ENCODE results near the gene LRP10.
"Not testable (repeated sequence)": the region's sequence is repeated elsewhere in the genome, so short reads cannot be mapped to it uniquely, and the experiment has no call there.

The LRP10 gene

DNA sequence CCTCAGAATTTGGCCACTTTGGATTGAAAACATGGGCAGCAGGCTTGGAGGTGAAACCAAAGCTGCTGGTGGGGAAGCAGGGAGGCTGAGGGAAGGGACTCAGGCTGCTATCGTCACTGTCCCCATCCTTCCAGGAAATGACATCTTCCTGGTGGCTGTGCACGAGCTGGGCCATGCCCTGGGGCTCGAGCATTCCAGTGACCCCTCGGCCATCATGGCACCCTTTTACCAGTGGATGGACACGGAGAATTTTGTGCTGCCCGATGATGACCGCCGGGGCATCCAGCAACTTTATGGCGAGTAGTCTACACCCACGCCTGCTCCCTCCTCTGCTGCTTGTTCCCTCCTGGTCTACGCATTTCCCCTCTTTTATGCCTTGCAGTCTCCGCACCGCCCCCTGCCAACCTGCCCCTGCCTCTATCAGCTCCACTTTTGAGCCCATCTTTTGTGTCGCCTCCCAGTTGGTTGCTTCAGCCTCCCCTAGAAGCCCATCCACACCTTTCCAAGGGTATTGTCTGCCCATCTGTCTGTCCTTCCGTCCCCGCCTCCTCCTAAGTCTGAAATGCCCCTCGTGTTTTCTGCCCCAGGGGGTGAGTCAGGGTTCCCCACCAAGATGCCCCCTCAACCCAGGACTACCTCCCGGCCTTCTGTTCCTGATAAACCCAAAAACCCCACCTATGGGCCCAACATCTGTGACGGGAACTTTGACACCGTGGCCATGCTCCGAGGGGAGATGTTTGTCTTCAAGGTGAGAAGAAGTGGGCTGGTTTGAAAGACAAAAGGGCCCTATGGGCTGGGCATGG, 28.2 kb upstream of the LRP10 start:
- DNase-seq: no peak

- no peak for DNase-seq
Measured at GRCh38 chr14:22844221-22845102, 27.1 kb upstream of the LRP10 start.

DNA sequence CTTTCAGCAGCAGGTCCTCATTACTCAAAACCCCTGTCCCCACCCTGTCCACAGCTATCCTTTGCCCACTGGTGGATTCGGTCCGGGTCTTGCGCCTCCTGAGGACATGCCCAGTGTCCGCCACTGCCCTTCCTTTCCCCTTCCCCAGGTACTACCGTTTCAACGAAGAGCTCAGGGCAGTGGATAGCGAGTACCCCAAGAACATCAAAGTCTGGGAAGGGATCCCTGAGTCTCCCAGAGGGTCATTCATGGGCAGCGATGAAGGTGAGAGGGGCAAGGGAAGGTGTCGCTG, 26.5 kb upstream of the LRP10 start:
- DNase-seq: no peak

DNA sequence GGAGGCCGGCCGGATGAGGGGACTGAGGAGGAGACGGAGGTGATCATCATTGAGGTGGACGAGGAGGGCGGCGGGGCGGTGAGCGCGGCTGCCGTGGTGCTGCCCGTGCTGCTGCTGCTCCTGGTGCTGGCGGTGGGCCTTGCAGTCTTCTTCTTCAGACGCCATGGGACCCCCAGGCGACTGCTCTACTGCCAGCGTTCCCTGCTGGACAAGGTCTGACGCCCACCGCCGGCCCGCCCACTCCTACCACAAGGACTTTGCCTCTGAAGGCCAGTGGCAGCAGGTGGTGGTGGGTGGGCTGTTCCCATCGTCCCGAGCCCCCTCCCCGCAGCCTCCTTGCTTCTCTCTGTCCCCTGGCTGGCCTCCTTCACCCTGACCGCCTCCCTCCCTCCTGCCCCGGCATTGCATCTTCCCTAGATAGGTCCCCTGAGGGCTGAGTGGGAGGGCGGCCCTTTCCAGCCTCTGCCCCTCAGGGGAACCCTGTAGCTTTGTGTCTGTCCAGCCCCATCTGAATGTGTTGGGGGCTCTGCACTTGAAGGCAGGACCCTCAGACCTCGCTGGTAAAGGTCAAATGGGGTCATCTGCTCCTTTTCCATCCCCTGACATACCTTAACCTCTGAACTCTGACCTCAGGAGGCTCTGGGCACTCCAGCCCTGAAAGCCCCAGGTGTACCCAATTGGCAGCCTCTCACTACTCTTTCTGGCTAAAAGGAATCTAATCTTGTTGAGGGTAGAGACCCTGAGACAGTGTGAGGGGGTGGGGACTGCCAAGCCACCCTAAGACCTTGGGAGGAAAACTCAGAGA, 25.5 kb upstream of the LRP10 start:
- no peak for DNase-seq

DNA sequence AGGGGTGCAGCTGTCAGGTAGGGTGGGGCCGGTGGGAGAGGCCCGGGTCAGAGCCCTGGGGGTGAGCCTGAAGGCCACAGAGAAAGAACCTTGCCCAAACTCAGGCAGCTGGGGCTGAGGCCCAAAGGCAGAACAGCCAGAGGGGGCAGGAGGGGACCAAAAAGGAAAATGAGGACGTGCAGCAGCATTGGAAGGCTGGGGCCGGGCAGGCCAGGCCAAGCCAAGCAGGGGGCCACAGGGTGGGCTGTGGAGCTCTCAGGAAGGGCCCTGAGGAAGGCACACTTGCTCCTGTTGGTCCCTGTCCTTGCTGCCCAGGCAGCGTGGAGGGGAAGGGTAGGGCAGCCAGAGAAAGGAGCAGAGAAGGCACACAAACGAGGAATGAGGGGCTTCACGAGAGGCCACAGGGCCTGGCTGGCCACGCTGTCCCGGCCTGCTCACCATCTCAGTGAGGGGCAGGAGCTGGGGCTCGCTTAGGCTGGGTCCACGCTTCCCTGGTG, 24.7 kb upstream of the LRP10 start:
- DNase-seq: no peak

DNA sequence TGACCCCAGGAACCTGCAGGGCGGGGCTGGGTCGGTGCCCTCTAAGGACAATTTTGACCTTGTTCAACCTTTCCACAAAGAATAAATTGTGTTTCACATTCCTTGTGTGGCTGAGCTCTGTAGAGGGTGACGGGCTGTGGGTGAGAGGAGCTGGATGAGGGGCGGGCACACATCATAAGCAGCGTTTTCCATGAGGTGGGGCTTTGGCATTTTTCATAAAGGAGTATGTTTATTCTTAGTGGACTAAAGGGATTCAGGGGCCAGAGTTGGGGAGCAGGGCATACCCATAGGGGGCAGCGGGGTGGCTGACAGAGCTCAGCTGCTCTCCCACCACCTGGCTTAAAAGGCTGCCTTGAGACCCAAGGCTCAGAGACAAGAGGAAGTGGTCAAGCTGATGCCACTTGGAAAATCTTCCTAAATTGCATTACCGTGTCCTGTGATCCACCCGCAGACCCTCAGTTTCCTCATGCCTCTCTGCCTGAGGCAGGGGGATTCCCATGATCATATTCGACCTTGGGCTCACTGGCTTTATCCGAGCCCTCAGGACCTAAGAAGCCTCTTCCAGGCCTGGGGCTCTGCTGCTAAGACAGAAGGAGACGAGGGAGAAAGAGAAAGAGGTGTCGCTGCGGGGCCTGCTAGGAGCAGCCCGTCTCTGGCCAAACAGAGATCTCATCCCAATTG, 23.7 kb upstream of the LRP10 start:
- no peak for DNase-seq

GRCh38 chr14:22848351-22849164, 23.0 kb upstream of the LRP10 start:
- DNase-seq: no peak

- DNase-seq: no peak
Measured at GRCh38 chr14:22849212-22849819, 22.2 kb upstream of the LRP10 start.

GRCh38 chr14:22850944-22851764, 20.4 kb upstream of the LRP10 start:
- DNase-seq: no peak

GRCh38 chr14:22852178-22852577, 19.4 kb upstream of the LRP10 start:
- DNase-seq: not testable (repeated sequence)

DNA sequence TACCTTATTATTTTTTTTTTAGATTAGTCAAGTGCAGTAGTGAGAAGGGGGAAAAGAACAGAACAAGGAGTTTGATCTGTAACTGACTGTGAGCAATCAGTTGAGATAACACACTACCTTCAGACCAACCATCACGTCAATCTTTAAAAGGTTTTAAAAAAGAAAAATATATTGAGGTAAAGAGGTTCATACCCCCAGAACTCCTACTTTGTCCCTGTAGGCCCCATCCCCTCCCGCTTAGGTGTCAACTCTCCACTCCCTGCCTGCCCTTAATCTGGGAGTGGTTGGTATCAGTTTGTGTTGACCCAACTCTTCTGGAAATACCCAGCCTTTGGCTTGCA, 19.0 kb upstream of the LRP10 start:
- DNase-seq: no peak

DNA sequence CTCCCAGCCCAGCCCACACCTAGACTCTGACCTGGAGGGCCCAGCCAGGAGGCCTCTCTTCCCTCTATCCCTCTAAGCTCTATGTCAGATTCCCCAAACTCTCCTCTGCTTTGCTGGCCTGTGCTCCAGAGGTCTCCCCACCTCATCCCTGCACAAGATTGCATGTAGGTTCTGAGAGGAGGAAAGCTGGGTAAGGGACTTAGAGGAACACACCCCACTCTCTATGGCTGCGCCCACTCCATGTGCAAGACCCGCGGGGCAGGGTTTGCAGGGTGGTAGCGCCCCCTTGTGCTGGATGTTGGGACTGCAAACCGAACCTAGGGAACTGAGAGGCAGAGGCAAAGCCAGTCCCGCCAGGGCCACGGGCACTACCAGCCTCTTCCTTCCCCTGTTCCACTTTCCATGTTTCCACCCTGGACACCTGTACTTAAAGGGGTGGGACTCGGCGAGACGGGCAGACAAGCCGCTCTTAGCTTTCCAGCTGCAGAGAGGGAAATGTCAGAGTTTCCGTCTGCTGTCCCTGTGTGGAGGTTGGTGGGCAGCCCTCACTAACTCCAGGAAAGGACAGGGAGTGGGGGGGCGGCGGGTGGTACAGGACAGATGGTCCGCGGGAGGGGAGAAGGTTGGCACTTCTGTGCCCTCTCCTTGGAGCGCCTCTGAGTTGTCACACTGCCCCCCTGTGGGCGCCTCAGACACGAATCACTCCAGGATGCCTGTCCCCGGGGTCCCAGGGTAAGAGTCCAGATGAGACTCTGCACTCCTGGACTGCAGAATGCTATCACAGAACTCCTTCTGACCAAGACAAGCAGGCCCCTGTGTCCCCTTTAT, 18.4 kb upstream of the LRP10 start:
- peak; percentile 97 for DNase-seq

- not testable (repeated sequence) for DNase-seq
Measured at GRCh38 chr14:22854296-22854695, 17.2 kb upstream of the LRP10 start.

DNA sequence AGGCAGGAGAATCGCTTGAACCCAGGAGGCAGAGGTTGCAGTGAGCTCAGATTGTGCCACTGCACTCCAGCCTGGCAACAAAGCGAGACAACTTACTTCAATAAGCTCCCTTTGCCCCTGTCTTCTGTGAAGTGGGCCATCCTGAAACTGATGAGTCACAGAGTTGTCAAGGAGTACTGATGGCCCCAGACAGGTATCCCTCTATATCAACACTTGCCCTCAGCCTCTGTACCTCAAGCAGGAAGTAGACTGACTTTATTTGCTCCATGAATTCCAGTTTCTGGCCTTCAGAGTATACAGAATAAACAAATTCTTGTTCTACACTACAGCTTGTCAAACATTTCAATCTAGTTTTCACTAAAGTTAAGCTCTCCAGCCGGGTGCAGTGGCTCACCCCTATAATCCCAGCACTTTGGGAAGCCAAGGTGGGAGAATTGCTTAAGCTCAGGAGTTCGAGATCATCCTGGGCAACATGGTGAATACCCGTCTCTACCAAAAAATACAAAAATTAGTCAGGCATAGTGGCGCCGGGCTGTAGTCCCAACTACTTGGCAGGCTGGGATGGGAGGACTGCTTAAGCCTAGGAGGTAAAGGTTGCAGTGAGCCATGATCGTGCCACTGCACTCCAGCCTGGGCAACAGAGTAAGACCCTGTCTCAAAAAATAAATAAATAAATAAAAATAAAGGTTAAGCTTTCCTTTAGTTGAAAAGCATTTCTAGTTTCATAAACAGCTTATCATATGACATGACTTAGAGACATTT, 16.4 kb upstream of the LRP10 start:
- DNase-seq: no peak

GRCh38 chr14:22856428-22856827, 15.1 kb upstream of the LRP10 start:
- no peak for DNase-seq

GRCh38 chr14:22860377-22860776, 11.2 kb upstream of the LRP10 start:
- DNase-seq: not testable (repeated sequence)

GRCh38 chr14:22861651-22862050, 9.9 kb upstream of the LRP10 start:
- no peak for DNase-seq

- DNase-seq: no peak
Measured at GRCh38 chr14:22864979-22865378, 6.6 kb upstream of the LRP10 start.
